ENCODE data around the gene NAT8L. TPM values are rescaled to one million over a fixed set of nuclear protein-coding genes. Genes with fewer than 3 reads are reported as not detected.

NAT8L gene
- total and polyA plus RNA-seq, 2 of the 13 experiments (the other 11 are each of a cell fraction or from before 2014, with no cell fraction given), result 2.2 to 3.3 TPM

- TF ChIP-seq, protein P1, sequence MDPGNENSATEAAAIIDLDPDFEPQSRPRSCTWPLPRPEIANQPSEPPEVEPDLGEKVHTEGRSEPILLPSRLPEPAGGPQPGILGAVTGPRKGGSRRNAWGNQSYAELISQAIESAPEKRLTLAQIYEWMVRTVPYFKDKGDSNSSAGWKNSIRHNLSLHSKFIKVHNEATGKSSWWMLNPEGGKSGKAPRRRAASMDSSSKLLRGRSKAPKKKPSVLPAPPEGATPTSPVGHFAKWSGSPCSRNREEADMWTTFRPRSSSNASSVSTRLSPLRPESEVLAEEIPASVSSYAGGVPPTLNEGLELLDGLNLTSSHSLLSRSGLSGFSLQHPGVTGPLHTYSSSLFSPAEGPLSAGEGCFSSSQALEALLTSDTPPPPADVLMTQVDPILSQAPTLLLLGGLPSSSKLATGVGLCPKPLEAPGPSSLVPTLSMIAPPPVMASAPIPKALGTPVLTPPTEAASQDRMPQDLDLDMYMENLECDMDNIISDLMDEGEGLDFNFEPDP (CRISPR knock-in tag; conservative IDR thresholded peaks at IDR 0.05), result no peak
- TF ChIP-seq ONECUT2 (CRISPR knock-in tag; IDR thresholded peaks at IDR 0.05), result no peak
- TF ChIP-seq JARID2 (CRISPR knock-in tag; IDR thresholded peaks at IDR 0.05; ENCODE audit: insufficient replicate concordance), result no peak
- no peak for TF ChIP-seq CREM (IDR thresholded peaks at IDR 0.05)
- TF ChIP-seq CREM (CRISPR knock-in tag; IDR thresholded peaks at IDR 0.05), result no peak
- TF ChIP-seq ZNF776 (CRISPR knock-in tag; IDR thresholded peaks at IDR 0.05), result peak; percentile 10; the same call in 1 of the 2 replicates
- TF ChIP-seq ZNF605 (CRISPR knock-in tag; IDR thresholded peaks at IDR 0.05), result 0 out of 2 replicates have a peak, but pooled peaks have one; percentile 29
- TF ChIP-seq SMAD9 (CRISPR knock-in tag; IDR thresholded peaks at IDR 0.05), result no peak
- TF ChIP-seq KMT2B (CRISPR knock-in tag; IDR thresholded peaks at IDR 0.05), result no peak; the same call in 1 of the 2 replicates
- TF ChIP-seq MED8 (CRISPR knock-in tag; IDR thresholded peaks at IDR 0.05; ENCODE audit: insufficient replicate concordance), result peak; percentile 46
- peak; percentile 46; the same call in 1 of the 2 replicates for TF ChIP-seq POGZ (CRISPR knock-in tag; IDR thresholded peaks at IDR 0.05)
- no peak for TF ChIP-seq ZBTB8A (CRISPR knock-in tag; IDR thresholded peaks at IDR 0.05; ENCODE audit: borderline replicate concordance, low read depth)
- no peak for TF ChIP-seq EHMT2 (IDR thresholded peaks at IDR 0.05; ENCODE audit: borderline replicate concordance, low read depth, low read length)
- TF ChIP-seq ZFP36 (IDR thresholded peaks at IDR 0.05; ENCODE audit: borderline replicate concordance, low read depth, low read length, partially characterized antibody), result peak; percentile 97
- TF ChIP-seq GABPB1 (CRISPR knock-in tag; IDR thresholded peaks at IDR 0.05), result peak; percentile 71
- TF ChIP-seq ZNF275 (CRISPR knock-in tag; IDR thresholded peaks at IDR 0.05; ENCODE audit: borderline replicate concordance), result peak; percentile 46; the same call in 1 of the 2 replicates
- no peak for TF ChIP-seq ZBTB4 (CRISPR knock-in tag; IDR thresholded peaks at IDR 0.05; ENCODE audit: borderline replicate concordance)
- TF ChIP-seq GATAD1 (CRISPR knock-in tag; IDR thresholded peaks at IDR 0.05), result 0 out of 2 replicates have a peak, but pooled peaks have one; percentile 28
- TF ChIP-seq TBL1XR1 (IDR thresholded peaks at IDR 0.05; ENCODE audit: borderline replicate concordance, low read length, partially characterized antibody), result no peak
- no peak for TF ChIP-seq MAZ (IDR thresholded peaks at IDR 0.05; ENCODE audit: borderline replicate concordance, low read depth, low read length)
- no peak for TF ChIP-seq MAZ (CRISPR knock-in tag; IDR thresholded peaks at IDR 0.05; ENCODE audit: low read depth)
- TF ChIP-seq ZMAT5 (CRISPR knock-in tag; IDR thresholded peaks at IDR 0.05; ENCODE audit: borderline replicate concordance, low read depth), result no peak
- TF ChIP-seq HOXA9 (CRISPR knock-in tag; IDR thresholded peaks at IDR 0.05; ENCODE audit: borderline replicate concordance), result no peak
Observed at GRCh38 chr4:2041239-2042130, 17.6 kb upstream of the NAT8L start (continued).
